ENCODE data around the gene LAYN.

GRCh38 chr11:111549869-111550203 is 9.3 kb downstream of the LAYN start:
- TF ChIP-seq EP300 (IDR thresholded peaks at IDR 0.05) (no peak), ZFP36 (IDR thresholded peaks at IDR 0.05; ENCODE audit: borderline replicate concordance, partially characterized antibody) (no peak), POLR2A (IDR thresholded peaks at IDR 0.05; ENCODE audit: low read length) (no peak), PBX3 (IDR thresholded peaks at IDR 0.05) (no peak), KDM1A (IDR thresholded peaks at IDR 0.05; ENCODE audit: low read depth) (no peak), POLR2AphosphoS2 (conservative IDR thresholded peaks at IDR 0.05; ENCODE audit: low read length) (no peak), CHD2 (IDR thresholded peaks at IDR 0.05; ENCODE audit: low read length, partially characterized antibody) (no peak), MAX (IDR thresholded peaks at IDR 0.05) (no peak), JUN (IDR thresholded peaks at IDR 0.05) (no peak), GATA3 (IDR thresholded peaks at IDR 0.05; ENCODE audit: borderline replicate concordance) (no peak), MYC (IDR thresholded peaks at IDR 0.05; ENCODE audit: borderline replicate concordance, low read length) (no peak)
- TF ChIP-seq, protein P1, sequence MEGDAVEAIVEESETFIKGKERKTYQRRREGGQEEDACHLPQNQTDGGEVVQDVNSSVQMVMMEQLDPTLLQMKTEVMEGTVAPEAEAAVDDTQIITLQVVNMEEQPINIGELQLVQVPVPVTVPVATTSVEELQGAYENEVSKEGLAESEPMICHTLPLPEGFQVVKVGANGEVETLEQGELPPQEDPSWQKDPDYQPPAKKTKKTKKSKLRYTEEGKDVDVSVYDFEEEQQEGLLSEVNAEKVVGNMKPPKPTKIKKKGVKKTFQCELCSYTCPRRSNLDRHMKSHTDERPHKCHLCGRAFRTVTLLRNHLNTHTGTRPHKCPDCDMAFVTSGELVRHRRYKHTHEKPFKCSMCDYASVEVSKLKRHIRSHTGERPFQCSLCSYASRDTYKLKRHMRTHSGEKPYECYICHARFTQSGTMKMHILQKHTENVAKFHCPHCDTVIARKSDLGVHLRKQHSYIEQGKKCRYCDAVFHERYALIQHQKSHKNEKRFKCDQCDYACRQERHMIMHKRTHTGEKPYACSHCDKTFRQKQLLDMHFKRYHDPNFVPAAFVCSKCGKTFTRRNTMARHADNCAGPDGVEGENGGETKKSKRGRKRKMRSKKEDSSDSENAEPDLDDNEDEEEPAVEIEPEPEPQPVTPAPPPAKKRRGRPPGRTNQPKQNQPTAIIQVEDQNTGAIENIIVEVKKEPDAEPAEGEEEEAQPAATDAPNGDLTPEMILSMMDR (IDR thresholded peaks at IDR 0.05): no peak
- TF ChIP-seq, protein P2, sequence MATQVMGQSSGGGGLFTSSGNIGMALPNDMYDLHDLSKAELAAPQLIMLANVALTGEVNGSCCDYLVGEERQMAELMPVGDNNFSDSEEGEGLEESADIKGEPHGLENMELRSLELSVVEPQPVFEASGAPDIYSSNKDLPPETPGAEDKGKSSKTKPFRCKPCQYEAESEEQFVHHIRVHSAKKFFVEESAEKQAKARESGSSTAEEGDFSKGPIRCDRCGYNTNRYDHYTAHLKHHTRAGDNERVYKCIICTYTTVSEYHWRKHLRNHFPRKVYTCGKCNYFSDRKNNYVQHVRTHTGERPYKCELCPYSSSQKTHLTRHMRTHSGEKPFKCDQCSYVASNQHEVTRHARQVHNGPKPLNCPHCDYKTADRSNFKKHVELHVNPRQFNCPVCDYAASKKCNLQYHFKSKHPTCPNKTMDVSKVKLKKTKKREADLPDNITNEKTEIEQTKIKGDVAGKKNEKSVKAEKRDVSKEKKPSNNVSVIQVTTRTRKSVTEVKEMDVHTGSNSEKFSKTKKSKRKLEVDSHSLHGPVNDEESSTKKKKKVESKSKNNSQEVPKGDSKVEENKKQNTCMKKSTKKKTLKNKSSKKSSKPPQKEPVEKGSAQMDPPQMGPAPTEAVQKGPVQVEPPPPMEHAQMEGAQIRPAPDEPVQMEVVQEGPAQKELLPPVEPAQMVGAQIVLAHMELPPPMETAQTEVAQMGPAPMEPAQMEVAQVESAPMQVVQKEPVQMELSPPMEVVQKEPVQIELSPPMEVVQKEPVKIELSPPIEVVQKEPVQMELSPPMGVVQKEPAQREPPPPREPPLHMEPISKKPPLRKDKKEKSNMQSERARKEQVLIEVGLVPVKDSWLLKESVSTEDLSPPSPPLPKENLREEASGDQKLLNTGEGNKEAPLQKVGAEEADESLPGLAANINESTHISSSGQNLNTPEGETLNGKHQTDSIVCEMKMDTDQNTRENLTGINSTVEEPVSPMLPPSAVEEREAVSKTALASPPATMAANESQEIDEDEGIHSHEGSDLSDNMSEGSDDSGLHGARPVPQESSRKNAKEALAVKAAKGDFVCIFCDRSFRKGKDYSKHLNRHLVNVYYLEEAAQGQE (IDR thresholded peaks at IDR 0.05): no peak
- TF ChIP-seq, protein P3, sequence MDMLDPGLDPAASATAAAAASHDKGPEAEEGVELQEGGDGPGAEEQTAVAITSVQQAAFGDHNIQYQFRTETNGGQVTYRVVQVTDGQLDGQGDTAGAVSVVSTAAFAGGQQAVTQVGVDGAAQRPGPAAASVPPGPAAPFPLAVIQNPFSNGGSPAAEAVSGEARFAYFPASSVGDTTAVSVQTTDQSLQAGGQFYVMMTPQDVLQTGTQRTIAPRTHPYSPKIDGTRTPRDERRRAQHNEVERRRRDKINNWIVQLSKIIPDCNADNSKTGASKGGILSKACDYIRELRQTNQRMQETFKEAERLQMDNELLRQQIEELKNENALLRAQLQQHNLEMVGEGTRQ (IDR thresholded peaks at IDR 0.05): no peak

Measured in A549 (cell line).